ENCODE results near the gene COG3.

DNA sequence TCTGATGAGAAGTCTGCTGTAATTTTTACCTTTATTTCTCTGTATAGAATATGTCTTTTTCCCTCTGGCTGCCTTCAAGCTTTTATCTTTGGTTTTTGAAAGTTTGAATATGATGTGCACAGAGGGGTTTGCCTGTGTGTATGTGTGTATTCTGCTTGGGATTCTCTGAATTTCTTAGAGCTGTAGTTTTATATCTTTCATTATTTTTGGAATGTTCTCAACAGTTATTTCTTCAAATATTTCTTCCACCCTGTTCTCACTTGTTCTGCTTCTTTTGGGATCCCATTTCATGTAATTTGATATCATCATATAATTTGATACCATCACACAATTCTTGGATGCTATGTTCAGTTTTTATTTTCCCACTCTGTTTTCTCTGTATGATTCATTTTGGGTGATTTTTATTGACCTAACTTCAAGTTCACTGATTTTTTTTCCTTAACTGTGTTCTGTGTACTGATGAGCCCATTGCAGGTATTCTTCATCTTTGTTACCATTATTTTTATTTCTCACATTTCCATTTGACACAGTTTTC lies 7.5 kb downstream of the COG3 start:
- TF ChIP-seq, protein P1, sequence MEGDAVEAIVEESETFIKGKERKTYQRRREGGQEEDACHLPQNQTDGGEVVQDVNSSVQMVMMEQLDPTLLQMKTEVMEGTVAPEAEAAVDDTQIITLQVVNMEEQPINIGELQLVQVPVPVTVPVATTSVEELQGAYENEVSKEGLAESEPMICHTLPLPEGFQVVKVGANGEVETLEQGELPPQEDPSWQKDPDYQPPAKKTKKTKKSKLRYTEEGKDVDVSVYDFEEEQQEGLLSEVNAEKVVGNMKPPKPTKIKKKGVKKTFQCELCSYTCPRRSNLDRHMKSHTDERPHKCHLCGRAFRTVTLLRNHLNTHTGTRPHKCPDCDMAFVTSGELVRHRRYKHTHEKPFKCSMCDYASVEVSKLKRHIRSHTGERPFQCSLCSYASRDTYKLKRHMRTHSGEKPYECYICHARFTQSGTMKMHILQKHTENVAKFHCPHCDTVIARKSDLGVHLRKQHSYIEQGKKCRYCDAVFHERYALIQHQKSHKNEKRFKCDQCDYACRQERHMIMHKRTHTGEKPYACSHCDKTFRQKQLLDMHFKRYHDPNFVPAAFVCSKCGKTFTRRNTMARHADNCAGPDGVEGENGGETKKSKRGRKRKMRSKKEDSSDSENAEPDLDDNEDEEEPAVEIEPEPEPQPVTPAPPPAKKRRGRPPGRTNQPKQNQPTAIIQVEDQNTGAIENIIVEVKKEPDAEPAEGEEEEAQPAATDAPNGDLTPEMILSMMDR (IDR thresholded peaks at IDR 0.05), result no peak
- no peak for TF ChIP-seq POLR2A (IDR thresholded peaks at IDR 0.05)
